HG03060 (cell line): ENCODE results near the gene IFITM5.
"Not testable (repeated sequence)": the region's sequence is repeated elsewhere in the genome, so short reads cannot be mapped to it uniquely, and the experiment has no call there.

Experiments used
- ATAC-seq: cut with Tn5 transposase; IDR thresholded peaks from one replicate; pipeline ENCODE4 v1.9.1; 2021; ENCODE audit warnings: low read depth, moderate number of reproducible peaks; ENCODE audit not compliant: unreplicated experiment

IFITM5 gene

GRCh38 chr11:296171-297050 is 2.9 kb downstream of the IFITM5 start:
- no peak for ATAC-seq

GRCh38 chr11:295351-296170 is 3.8 kb downstream of the IFITM5 start:
- no peak for ATAC-seq

- ATAC-seq: no peak
These were observed 4.5 kb downstream of the IFITM5 start for GRCh38 chr11:294780-295179.

- no peak for ATAC-seq
These were observed 5.3 kb downstream of the IFITM5 start for GRCh38 chr11:293852-294661.

GRCh38 chr11:293271-293851 is 6.0 kb downstream of the IFITM5 start:
- ATAC-seq: no peak

- no peak for ATAC-seq
These were observed 6.9 kb downstream of the IFITM5 start for GRCh38 chr11:292211-293121.

- ATAC-seq: no peak
These were observed 7.8 kb downstream of the IFITM5 start for GRCh38 chr11:291281-292210.

GRCh38 chr11:290621-291231 is 8.6 kb downstream of the IFITM5 start:
- no peak for ATAC-seq

- ATAC-seq: no peak
These were observed 9.4 kb downstream of the IFITM5 start for GRCh38 chr11:289712-290620.

GRCh38 chr11:289398-289711 is 10.0 kb downstream of the IFITM5 start:
- ATAC-seq: no peak

GRCh38 chr11:288478-289397 is 10.6 kb downstream of the IFITM5 start, which contains the start of gene PGGHG:
TSS of gene PGGHG (plus strand) at chr11:289126. CDS start at chr11:289817, 691 bp downstream.
- no peak for ATAC-seq

- no peak for ATAC-seq
These were observed 11.4 kb downstream of the IFITM5 start for GRCh38 chr11:287821-288477.

- not testable (repeated sequence) for ATAC-seq
These were observed 12.1 kb downstream of the IFITM5 start for GRCh38 chr11:286977-287820.

GRCh38 chr11:285894-286220 is 13.5 kb downstream of the IFITM5 start:
- ATAC-seq: no peak
